Naive B cell (primary cell): ENCODE data around the gene ZBTB46. TPM values are rescaled to one million over a fixed set of nuclear protein-coding genes. Genes with fewer than 3 reads are reported as not detected.

Experiments used
- ATAC-seq, 2 donors: fragments of 150-1000 bp; cut with Tn5 transposase; 2 replicates each; pipeline ENCODE4 v1.10.0; 2021; ENCODE audit warnings: low read depth in 2 of 2, mild to moderate bottlenecking in 2 of 2, moderate library complexity in 2 of 2
- DNase-seq: peaks from one replicate; pipeline ENCODE4 v3.0.0; 2022
- H3K27ac Mint-ChIP-seq, 6 donors: one replicate each; pipeline ENCODE4 v1.8.0; 2020 to 2022; ENCODE audit warnings: mild to moderate bottlenecking in 6 of 6, mixed read lengths in 6 of 6, moderate library complexity in 5 of 6, inconsistent platforms in 2 of 6
- H3K27me3 Mint-ChIP-seq, 3 donors: one replicate each; pipeline ENCODE4 v1.8.0; 2021 to 2022; ENCODE audit warnings: mixed read lengths in 3 of 3, mild to moderate bottlenecking in 1 of 3
- H3K36me3 Mint-ChIP-seq, 2 donors: one replicate each; pipeline ENCODE4 v1.8.0; 2020 to 2022; ENCODE audit warnings: mixed read lengths in 2 of 2, inconsistent platforms in 1 of 2, mild to moderate bottlenecking in 1 of 2
- H3K4me1 Mint-ChIP-seq, 3 donors: one replicate each; pipeline ENCODE4 v1.8.0; 2020 to 2022; ENCODE audit warnings: mixed read lengths in 3 of 3, inconsistent platforms in 1 of 3, mild to moderate bottlenecking in 1 of 3, moderate library complexity in 1 of 3
- H3K4me3 Mint-ChIP-seq, 8 donors: one replicate each; pipeline ENCODE4 v1.8.0; 2020 to 2022; ENCODE audit warnings: mild to moderate bottlenecking in 8 of 8, mixed read lengths in 8 of 8, moderate library complexity in 8 of 8, inconsistent platforms in 2 of 8
- H3K9me3 Mint-ChIP-seq, 7 donors: one replicate each; pipeline ENCODE4 v1.8.0; 2020 to 2022; ENCODE audit warnings: mixed read lengths in 7 of 7, mild to moderate bottlenecking in 5 of 7, inconsistent platforms in 2 of 7, moderate library complexity in 1 of 7
- polyA plus RNA-seq, 6 donors: library from polyadenylated mRNA; unstranded; fragments of 300-500 nt; fragmentation: Illumina TruSeq; gene quantifications; one replicate each; pipeline ENCODE4 v1.2.3, GENCODE V29; 2021; ENCODE audit warnings: low read depth in 6 of 6

Gene ZBTB46
- polyA plus RNA-seq, 6 donors from 2014 or later = 0.15 TPM; not detected in 5

DNA sequence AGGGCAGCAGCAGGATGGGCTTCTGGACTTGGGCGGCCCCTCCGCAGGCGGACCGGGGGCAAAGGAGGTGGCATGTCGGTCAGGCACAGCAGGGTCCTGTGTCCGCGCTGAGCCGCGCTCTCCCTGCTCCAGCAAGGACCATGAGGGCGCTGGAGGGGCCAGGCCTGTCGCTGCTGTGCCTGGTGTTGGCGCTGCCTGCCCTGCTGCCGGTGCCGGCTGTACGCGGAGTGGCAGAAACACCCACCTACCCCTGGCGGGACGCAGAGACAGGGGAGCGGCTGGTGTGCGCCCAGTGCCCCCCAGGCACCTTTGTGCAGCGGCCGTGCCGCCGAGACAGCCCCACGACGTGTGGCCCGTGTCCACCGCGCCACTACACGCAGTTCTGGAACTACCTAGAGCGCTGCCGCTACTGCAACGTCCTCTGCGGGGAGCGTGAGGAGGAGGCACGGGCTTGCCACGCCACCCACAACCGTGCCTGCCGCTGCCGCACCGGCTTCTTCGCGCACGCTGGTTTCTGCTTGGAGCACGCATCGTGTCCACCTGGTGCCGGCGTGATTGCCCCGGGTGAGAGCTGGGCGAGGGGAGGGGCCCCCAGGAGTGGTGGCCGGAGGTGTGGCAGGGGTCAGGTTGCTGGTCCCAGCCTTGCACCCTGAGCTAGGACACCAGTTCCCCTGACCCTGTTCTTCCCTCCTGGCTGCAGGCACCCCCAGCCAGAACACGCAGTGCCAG, 134.3 kb downstream of the ZBTB46 start, which contains the start of gene TNFRSF6B:
TSS of gene TNFRSF6B (plus strand) at position 25 of the 729 bp plus-strand sequence. CDS start at position 141, 116 bp downstream.
- peak; percentile 9 to 17 for ATAC-seq
- Mint-ChIP-seq H3K9me3 (no peaks in the 10 kb centered on the region), H3K36me3 (no peaks in the 10 kb centered on the region), H3K4me3 (peak within 1 kb of the TSS in 6 of 8 donors; percentile 41 to 63 (median 54)), H3K27ac (peak within 1 kb of the TSS in 4 of 6 donors; percentile 29 to 80 (median 49)), H3K27me3 (no peaks in the 10 kb centered on the region), H3K4me1 (peaks cover 5 to 13% (median 6%) of the 10 kb centered on the region in 3 donors)
- no peak for DNase-seq

DNA sequence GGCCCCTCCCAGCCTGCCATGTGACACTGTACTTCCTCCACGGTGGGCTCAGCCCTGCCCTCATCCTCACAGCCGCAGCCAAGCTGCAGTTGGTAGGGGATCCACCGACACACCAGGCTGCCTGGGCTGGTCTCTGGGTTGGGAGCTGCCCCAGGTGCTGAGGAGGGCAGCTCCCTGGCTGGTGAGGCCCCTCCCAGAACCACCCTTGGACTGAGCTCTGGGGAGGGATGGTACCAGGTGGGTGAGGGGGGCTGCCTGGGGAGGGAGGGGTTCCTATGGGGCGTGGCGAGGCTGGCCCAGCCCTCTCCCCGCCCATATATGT, 134.8 kb downstream of the ZBTB46 start:
- H3K9me3 Mint-ChIP-seq = no peaks in the 10 kb centered on the region
- peaks cover 5 to 18% (median 10%) of the 10 kb centered on the region in 3 donors for H3K4me1 Mint-ChIP-seq
- peak overlapping the region in 4 of 8 donors; percentile 32 to 56 (median 42) for H3K4me3 Mint-ChIP-seq
- DNase-seq (peak; percentile 40), ATAC-seq (peak; percentile 83 to 88)
- peak overlapping the region in 2 of 6 donors; percentile 57 to 80 for H3K27ac Mint-ChIP-seq
- H3K36me3 Mint-ChIP-seq = no peaks in the 10 kb centered on the region
- H3K27me3 Mint-ChIP-seq = no peaks in the 10 kb centered on the region

DNA sequence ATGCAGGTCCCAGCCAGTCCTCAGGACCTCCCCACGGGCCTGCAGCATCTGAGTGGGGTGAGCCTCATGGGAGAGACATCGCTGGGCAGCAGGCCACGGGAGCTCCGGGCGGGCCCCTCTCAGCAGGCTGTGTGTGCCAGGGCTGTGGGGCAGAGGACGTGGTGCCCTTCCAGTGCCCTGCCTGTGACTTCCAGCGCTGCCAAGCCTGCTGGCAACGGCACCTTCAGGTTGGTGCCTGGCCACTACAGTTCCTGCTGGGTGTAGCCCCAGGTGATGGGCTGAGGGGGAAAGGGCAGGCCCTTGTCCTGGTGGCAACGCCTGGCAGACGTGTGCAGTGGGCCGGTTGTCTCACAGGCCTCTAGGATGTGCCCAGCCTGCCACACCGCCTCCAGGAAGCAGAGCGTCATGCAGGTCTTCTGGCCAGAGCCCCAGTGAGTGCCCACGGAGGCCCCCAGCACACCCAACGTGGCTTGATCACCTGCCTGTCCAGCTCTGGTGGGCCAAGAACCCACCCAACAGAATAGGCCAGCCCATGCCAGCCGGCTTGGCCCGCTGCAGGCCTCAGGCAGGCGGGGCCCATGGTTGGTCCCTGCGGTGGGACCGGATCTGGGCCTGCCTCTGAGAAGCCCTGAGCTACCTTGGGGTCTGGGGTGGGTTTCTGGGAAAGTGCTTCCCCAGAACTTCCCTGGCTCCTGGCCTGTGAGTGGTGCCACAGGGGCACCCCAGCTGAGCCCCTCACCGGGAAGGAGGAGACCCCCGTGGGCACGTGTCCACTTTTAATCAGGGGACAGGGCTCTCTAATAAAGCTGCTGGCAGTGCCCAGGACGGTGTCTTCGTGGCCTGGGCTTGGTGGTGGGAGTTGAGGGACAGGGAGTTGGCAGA, 135.4 kb downstream of the ZBTB46 start:
- DNase-seq = no peak
- peaks cover 5 to 18% (median 11%) of the 10 kb centered on the region in 3 donors for H3K4me1 Mint-ChIP-seq

DNA sequence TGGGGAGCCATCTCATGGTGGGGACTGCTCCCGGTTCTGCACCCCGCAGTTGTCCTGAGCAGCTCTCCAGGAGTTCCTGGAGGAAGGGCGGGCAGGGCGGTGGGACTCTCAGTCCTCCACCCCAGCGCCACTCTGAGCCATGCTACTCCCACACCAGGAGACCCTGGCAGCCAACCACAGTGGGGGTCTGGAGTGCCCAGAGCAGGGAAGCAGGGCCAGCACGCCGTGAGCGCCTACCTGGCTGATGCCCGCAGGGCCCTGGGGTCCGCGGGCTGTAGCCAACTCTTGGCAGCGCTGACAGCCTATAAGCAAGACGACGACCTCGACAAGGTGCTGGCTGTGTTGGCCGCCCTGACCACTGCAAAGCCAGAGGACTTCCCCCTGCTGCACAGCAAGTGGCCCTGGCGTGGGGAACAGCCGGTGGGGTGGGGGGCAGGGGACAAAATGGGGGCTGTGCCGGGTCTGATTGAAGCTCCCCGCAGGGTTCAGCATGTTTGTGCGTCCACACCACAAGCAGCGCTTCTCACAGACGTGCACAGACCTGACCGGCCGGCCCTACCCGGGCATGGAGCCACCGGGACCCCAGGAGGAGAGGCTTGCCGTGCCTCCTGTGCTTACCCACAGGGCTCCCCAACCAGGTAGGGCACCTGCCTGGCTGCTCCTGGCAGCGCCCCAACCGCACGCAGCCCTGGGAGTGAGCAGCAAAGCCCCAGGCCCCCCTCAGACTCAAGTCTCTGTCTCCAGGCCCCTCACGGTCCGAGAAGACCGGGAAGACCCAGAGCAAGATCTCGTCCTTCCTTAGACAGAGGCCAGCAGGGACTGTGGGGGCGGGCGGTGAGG, 136.3 kb downstream of the ZBTB46 start:
- Mint-ChIP-seq H3K9me3 (no peaks in the 10 kb centered on the region), H3K27me3 (no peaks in the 10 kb centered on the region), H3K4me3 (no peak overlapping the region), H3K36me3 (no peaks in the 10 kb centered on the region), H3K27ac (no peak overlapping the region), H3K4me1 (peaks cover 5 to 18% (median 11%) of the 10 kb centered on the region in 3 donors)
- ATAC-seq (no peak), DNase-seq (no peak)

More for the DNA sequence above, 135.4 kb downstream of the ZBTB46 start:
- Mint-ChIP-seq H3K4me3 (peak overlapping the region in 3 of 8 donors; percentile 33 to 51 (median 33)), H3K27ac (peak overlapping the region in 3 of 6 donors; percentile 41 to 80 (median 57)), H3K36me3 (no peaks in the 10 kb centered on the region), H3K9me3 (no peaks in the 10 kb centered on the region), H3K27me3 (no peaks in the 10 kb centered on the region)
- no peak for ATAC-seq

DNA sequence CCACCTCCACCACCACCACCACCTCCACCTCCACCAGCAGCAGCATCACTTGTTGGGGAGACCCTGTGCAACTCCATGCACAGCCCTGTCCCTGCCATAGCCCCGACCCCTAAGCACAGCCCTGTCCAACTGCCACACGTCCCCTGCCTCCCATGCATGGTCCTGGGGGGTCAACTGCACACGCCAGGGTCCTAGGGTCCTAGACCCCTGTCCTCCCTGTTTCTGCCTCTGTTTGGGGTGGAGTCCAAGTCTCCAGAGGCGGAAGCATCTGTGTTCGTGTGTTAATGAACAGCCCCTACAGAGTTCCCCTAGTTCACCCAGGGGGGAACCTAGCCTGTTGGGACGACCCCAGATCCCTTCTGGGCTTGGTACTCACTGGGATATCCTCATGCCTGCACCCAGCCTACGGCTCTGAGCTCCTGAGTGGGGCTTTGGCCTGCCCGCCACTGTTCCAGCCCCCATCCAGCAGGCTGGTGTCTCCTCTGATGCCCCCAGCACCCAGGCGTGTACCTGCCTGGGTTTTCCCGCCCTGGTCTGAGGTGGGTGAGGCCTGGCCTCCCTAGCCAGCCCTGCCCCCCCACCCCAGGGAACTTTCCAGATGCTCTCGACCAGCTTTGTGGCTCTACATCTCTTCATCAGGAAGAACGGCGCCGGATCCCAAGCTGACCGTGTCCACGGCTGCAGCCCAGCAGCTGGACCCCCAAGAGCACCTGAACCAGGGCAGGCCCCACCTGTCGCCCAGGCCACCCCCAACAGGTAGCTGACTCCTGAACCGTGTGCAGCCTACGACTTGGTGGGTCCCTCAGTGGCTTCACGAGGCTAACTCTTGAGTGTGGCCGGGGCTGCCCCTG, 137.1 kb downstream of the ZBTB46 start:
- Mint-ChIP-seq H3K4me3 (peak overlapping the region in 1 of 8 donors; percentile 66), H3K9me3 (no peaks in the 10 kb centered on the region), H3K27ac (no peak overlapping the region), H3K27me3 (no peaks in the 10 kb centered on the region), H3K36me3 (no peaks in the 10 kb centered on the region), H3K4me1 (peaks cover 5 to 18% (median 11%) of the 10 kb centered on the region in 3 donors)
- DNase-seq (no peak), ATAC-seq (no peak)

Other genes with a start within 250 kb of the ZBTB46 start
- gene GMEB2, start 204.2 kb downstream of the ZBTB46 start, polyA plus RNA-seq = 10 to 100 TPM in 1 of 6 donors, 1 to 10 TPM in 5; 3.1 to 16.0 (median 8.6) TPM
- gene STMN3, start 177.8 kb downstream of the ZBTB46 start, polyA plus RNA-seq = 1 to 10 TPM; 1.2 to 4.2 (median 2.5) TPM
- gene RTEL1, start 173.0 kb downstream of the ZBTB46 start, polyA plus RNA-seq = 1 to 10 TPM in 5 of 6 donors, not detected in 1; 1.5 to 6.5 (median 3.0) TPM
- gene TNFRSF6B, start 134.6 kb downstream of the ZBTB46 start, polyA plus RNA-seq = not detected
- 10 to 100 TPM; 35.6 to 62.9 (median 45.8) TPM for gene ARFRP1, start 123.3 kb downstream of the ZBTB46 start, polyA plus RNA-seq
- 10 to 100 TPM; 25.5 to 58.2 (median 28.1) TPM for gene ZGPAT, start 123.2 kb downstream of the ZBTB46 start, polyA plus RNA-seq
- 10 to 100 TPM in 1 of 6 donors, 1 to 10 TPM in 5; 4.9 to 19.0 (median 8.8) TPM for gene LIME1, start 94.6 kb downstream of the ZBTB46 start, polyA plus RNA-seq
- 1 to 10 TPM in 3 of 6 donors, under 1 TPM in 2, not detected in 1; 0.36 to 1.4 (median 1.3) TPM for gene SLC2A4RG, start 91.5 kb downstream of the ZBTB46 start, polyA plus RNA-seq
- gene ABHD16B, start 30.2 kb upstream of the ZBTB46 start, polyA plus RNA-seq = 1 to 10 TPM in 1 of 6 donors, not detected in 5; 1.1 TPM
- 100 to 1,000 TPM in 1 of 6 donors, 10 to 100 TPM in 5; 61.1 to 105 (median 79.9) TPM for gene TPD52L2, start 34.0 kb upstream of the ZBTB46 start, polyA plus RNA-seq
- gene DNAJC5, start 63.9 kb upstream of the ZBTB46 start, polyA plus RNA-seq = 1 to 10 TPM in 5 of 6 donors, under 1 TPM in 1; 0.23 to 4.2 (median 3.3) TPM
- 10 to 100 TPM; 11.3 to 62.0 (median 31.7) TPM for gene UCKL1, start 125.2 kb upstream of the ZBTB46 start, polyA plus RNA-seq
- under 1 TPM in 5 of 6 donors, not detected in 1; 0.16 to 0.69 (median 0.60) TPM for gene ZNF512B, start 138.7 kb upstream of the ZBTB46 start, polyA plus RNA-seq
- 1 to 10 TPM; 2.0 to 7.1 (median 5.8) TPM for gene SAMD10, start 148.4 kb upstream of the ZBTB46 start, polyA plus RNA-seq
- gene PRPF6, start 149.9 kb upstream of the ZBTB46 start, polyA plus RNA-seq = 10 to 100 TPM; 46.4 to 83.8 (median 66.9) TPM
- under 1 TPM in 1 of 6 donors, not detected in 5; 0.05 TPM for gene C20orf204, start 204.9 kb upstream of the ZBTB46 start, polyA plus RNA-seq
- gene SOX18, start 218.4 kb upstream of the ZBTB46 start, polyA plus RNA-seq = not detected
- 10 to 100 TPM; 30.2 to 51.5 (median 41.4) TPM for gene TCEA2, start 231.9 kb upstream of the ZBTB46 start, polyA plus RNA-seq
- 100 to 1,000 TPM; 112 to 170 (median 132) TPM for gene RGS19, start 248.3 kb upstream of the ZBTB46 start, polyA plus RNA-seq
- 1 to 10 TPM in 5 of 6 donors, under 1 TPM in 1; 0.91 to 3.4 (median 2.3) TPM for gene OPRL1, start 248.8 kb upstream of the ZBTB46 start, polyA plus RNA-seq